HFF-Myc (cell line): ENCODE measurements around the gene KDM2A.

Source experiments
- DNase-seq: peaks from one replicate; pipeline ENCODE4 v3.0.0-alpha.2; 2011; ENCODE audit warnings: low read depth; ENCODE audit errors: extremely low read depth
- H3K4me3 ChIP-seq: replicated peaks from 2 replicates; pipeline ENCODE4 v1.5.1; 2011; ENCODE audit warnings: low read depth, mild to moderate bottlenecking, control low read depth, low read length
- CTCF ChIP-seq: IDR thresholded peaks from 2 replicates; pipeline ENCODE4 v1.5.1; 2012; ENCODE audit warnings: mild to moderate bottlenecking, low read depth, low read length, control low read depth; ENCODE audit errors: missing control alignments

Gene KDM2A

GRCh38 chr11:67245046-67245445 lies 126.0 kb downstream of the KDM2A start:
- DNase-seq, result no peak
- TF ChIP-seq CTCF, result no peak
- H3K4me3 ChIP-seq, result no peak overlapping the region

GRCh38 chr11:67247946-67248550 lies 129.0 kb downstream of the KDM2A start:
- no peak overlapping the region for H3K4me3 ChIP-seq
- TF ChIP-seq CTCF, result no peak
- DNase-seq, result no peak

GRCh38 chr11:67248653-67249052 lies 129.6 kb downstream of the KDM2A start:
- no peak for TF ChIP-seq CTCF
- no peak for DNase-seq
- no peak overlapping the region for H3K4me3 ChIP-seq

GRCh38 chr11:67250059-67251043 lies 131.3 kb downstream of the KDM2A start:
- DNase-seq, result no peak
- TF ChIP-seq CTCF, result no peak
- H3K4me3 ChIP-seq, result no peak overlapping the region

- DNase-seq, result no peak
- TF ChIP-seq CTCF, result no peak
- no peak overlapping the region for H3K4me3 ChIP-seq
Measured at GRCh38 chr11:67251841-67252240, 132.8 kb downstream of the KDM2A start.

GRCh38 chr11:67252831-67253239 lies 133.8 kb downstream of the KDM2A start:
- TF ChIP-seq CTCF, result peak; percentile 30
- DNase-seq, result no peak
- H3K4me3 ChIP-seq, result no peak overlapping the region
